Astrocyte (in vitro differentiated cells and primary cell): ENCODE measurements around the gene PLEKHG3.

Experiments
- EZH2 ChIP-seq: IDR thresholded peaks from 2 replicates; pipeline ENCODE4 v1.6.1; 2012; ENCODE audit warnings: mild to moderate bottlenecking, low read length, inconsistent platforms; ENCODE audit not compliant: insufficient read depth
- TF ChIP-seq, protein P1 (sequence below): IDR thresholded peaks from 2 replicates; pipeline ENCODE4 v1.5.1; 2011; ENCODE audit warnings: low read depth, mild to moderate bottlenecking, inconsistent platforms, low read length, moderate library complexity; ENCODE audit not compliant: insufficient read depth

DNA sequence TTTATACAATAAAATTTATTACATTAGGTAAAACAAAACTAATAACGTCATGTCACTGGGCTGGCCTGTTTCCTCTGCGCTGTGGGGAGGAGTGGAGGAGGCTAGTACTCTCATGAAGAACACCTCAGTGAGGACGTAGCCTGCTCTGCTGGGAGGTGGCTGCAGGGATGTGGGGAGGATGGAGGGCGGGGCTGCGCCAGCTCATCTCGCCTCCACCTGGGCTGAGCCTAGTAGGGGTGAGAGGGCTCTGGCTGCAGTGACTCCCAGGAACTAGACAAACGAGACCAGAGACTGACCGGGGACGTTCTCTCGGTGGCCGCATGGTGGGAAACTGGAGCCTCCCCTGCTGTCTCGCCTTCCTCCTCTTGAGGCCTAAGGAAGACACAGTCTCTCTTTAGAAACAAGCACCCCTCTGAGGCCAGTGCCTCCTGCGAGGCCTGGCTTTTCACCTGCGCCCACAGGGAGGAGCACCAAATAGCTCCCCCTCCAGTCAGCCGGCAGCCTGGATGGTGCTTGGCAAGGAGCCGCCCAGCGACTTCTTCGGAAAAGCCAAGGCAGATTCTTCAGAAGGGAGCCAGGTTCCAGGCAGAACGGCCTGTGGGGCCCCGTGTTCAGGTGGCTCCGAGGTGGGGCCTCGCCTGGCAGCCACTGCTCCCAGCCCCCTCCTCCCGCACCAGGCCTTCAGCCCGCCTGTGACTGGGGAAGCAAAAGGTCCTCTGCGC is 62.4 kb downstream of the PLEKHG3 start:
- TF ChIP-seq, protein P1, sequence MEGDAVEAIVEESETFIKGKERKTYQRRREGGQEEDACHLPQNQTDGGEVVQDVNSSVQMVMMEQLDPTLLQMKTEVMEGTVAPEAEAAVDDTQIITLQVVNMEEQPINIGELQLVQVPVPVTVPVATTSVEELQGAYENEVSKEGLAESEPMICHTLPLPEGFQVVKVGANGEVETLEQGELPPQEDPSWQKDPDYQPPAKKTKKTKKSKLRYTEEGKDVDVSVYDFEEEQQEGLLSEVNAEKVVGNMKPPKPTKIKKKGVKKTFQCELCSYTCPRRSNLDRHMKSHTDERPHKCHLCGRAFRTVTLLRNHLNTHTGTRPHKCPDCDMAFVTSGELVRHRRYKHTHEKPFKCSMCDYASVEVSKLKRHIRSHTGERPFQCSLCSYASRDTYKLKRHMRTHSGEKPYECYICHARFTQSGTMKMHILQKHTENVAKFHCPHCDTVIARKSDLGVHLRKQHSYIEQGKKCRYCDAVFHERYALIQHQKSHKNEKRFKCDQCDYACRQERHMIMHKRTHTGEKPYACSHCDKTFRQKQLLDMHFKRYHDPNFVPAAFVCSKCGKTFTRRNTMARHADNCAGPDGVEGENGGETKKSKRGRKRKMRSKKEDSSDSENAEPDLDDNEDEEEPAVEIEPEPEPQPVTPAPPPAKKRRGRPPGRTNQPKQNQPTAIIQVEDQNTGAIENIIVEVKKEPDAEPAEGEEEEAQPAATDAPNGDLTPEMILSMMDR: no peak
- no peak for TF ChIP-seq EZH2
